Astrocyte (in vitro differentiated cells and primary cell): ENCODE measurements around the gene DCUN1D4. TPM values are rescaled to one million over a fixed set of nuclear protein-coding genes. Genes with fewer than 3 reads are reported as not detected.

Experiments
- DNase-seq: peaks from one replicate; pipeline ENCODE4 v3.0.0-alpha.2; 2010; ENCODE audit warnings: low read depth
- FAIRE-seq: peaks from 2 replicates; lab custom pipeline; 2011; peaks lifted over from hg19 to GRCh38; lab: Jason Lieb, UNC
- H2AFZ ChIP-seq: 2 replicates; pipeline ENCODE4 v1.6.0; 2012; ENCODE audit warnings: low read depth, low read length, inconsistent platforms
- H3K27ac ChIP-seq: 2 replicates; pipeline ENCODE4 v1.5.1; 2011; ENCODE audit warnings: low read depth, low read length, inconsistent platforms
- H3K27me3 ChIP-seq: 2 replicates; pipeline ENCODE4 v1.6.0; 2011; ENCODE audit warnings: low read length, inconsistent platforms; ENCODE audit not compliant: insufficient read depth
- H3K36me3 ChIP-seq: 2 replicates; pipeline ENCODE4 v1.5.1; 2011; ENCODE audit warnings: low read length, inconsistent platforms; ENCODE audit not compliant: insufficient read depth
- H3K4me1 ChIP-seq: 2 replicates; pipeline ENCODE4 v1.5.1; 2011; ENCODE audit warnings: low read length, inconsistent platforms; ENCODE audit not compliant: insufficient read depth
- H3K4me2 ChIP-seq: 2 replicates; pipeline ENCODE4 v1.6.0; 2012; ENCODE audit warnings: low read length, inconsistent platforms
- H3K4me3 ChIP-seq: 2 replicates; pipeline ENCODE4 v1.5.1; 2011; ENCODE audit warnings: low read depth, mild to moderate bottlenecking, low read length, inconsistent platforms; ENCODE audit not compliant: insufficient read depth
- H3K79me2 ChIP-seq: 2 replicates; pipeline ENCODE4 v1.6.0; 2012; ENCODE audit warnings: mild to moderate bottlenecking, low read length, inconsistent platforms; ENCODE audit not compliant: insufficient read depth
- H3K9ac ChIP-seq: 2 replicates; pipeline ENCODE4 v1.6.0; 2012; ENCODE audit warnings: mild to moderate bottlenecking, low read length, inconsistent platforms
- H3K9me3 ChIP-seq: 2 replicates; pipeline ENCODE4 v1.5.1; 2012; ENCODE audit warnings: low read depth, mild to moderate bottlenecking, low read length, inconsistent platforms; ENCODE audit not compliant: insufficient read depth
- H4K20me1 ChIP-seq: 2 replicates; pipeline ENCODE4 v1.6.0; 2012; ENCODE audit warnings: low read length, inconsistent platforms; ENCODE audit not compliant: insufficient read depth
- H3K27ac Mint-ChIP-seq: one replicate; pipeline ENCODE4 v1.8.0; 2021; ENCODE audit warnings: mild to moderate bottlenecking, mixed read lengths; ENCODE audit not compliant: unreplicated experiment
- H3K27me3 Mint-ChIP-seq: one replicate; pipeline ENCODE4 v1.8.0; 2021; ENCODE audit warnings: low read depth, mixed read lengths; ENCODE audit not compliant: unreplicated experiment
- H3K36me3 Mint-ChIP-seq: one replicate; pipeline ENCODE4 v1.8.0; 2021; ENCODE audit warnings: low read depth, mixed read lengths; ENCODE audit not compliant: unreplicated experiment
- H3K4me1 Mint-ChIP-seq: one replicate; pipeline ENCODE4 v1.8.0; 2021; ENCODE audit warnings: low read depth, mixed read lengths; ENCODE audit not compliant: unreplicated experiment
- H3K4me3 Mint-ChIP-seq: one replicate; pipeline ENCODE4 v1.8.0; 2021; ENCODE audit warnings: mild to moderate bottlenecking, moderate library complexity, mixed read lengths; ENCODE audit not compliant: unreplicated experiment
- H3K9me3 Mint-ChIP-seq: one replicate; pipeline ENCODE4 v1.8.0; 2021; ENCODE audit warnings: mild to moderate bottlenecking, mixed read lengths; ENCODE audit not compliant: unreplicated experiment
- EZH2 ChIP-seq: IDR thresholded peaks from 2 replicates; pipeline ENCODE4 v1.6.1; 2012; ENCODE audit warnings: mild to moderate bottlenecking, low read length, inconsistent platforms; ENCODE audit not compliant: insufficient read depth
- total RNA-seq: library from RNA; stranded (reverse); gene quantifications from 2 replicates; pipeline ENCODE4 v1.2.1, GENCODE V29; 2021
- TF ChIP-seq, protein P1 (sequence below): IDR thresholded peaks from 2 replicates; pipeline ENCODE4 v1.5.1; 2011; ENCODE audit warnings: low read depth, mild to moderate bottlenecking, inconsistent platforms, low read length, moderate library complexity; ENCODE audit not compliant: insufficient read depth

Gene DCUN1D4
- total RNA-seq, 1 donor from 2014 or later: 59.0 TPM

GRCh38 chr4:51909236-51909703, 66.3 kb downstream of the DCUN1D4 start:
- no peaks in the 10 kb centered on the region for H3K9me3 Mint-ChIP-seq
- DNase-seq: no peak
- H3K79me2 ChIP-seq: no peaks in the 10 kb centered on the region
- no peak for FAIRE-seq
- H3K36me3 ChIP-seq: peaks cover 37% of the 10 kb centered on the region
- no peak overlapping the region for H3K27ac Mint-ChIP-seq
- no peaks in the 10 kb centered on the region for H3K27me3 Mint-ChIP-seq
- no peaks in the 10 kb centered on the region for H3K4me1 ChIP-seq
- no peak overlapping the region for H3K27ac ChIP-seq
- H3K4me3 ChIP-seq: no peak overlapping the region
- H3K4me1 Mint-ChIP-seq: peaks cover 2% of the 10 kb centered on the region
- no peaks in the 10 kb centered on the region for H4K20me1 ChIP-seq
- no peak overlapping the region for H3K9ac ChIP-seq
- H2AFZ ChIP-seq: no peak overlapping the region
- no peak overlapping the region for H3K4me2 ChIP-seq
- no peaks in the 10 kb centered on the region for H3K9me3 ChIP-seq
- peaks cover 10% of the 10 kb centered on the region for H3K36me3 Mint-ChIP-seq
- no peak overlapping the region for H3K4me3 Mint-ChIP-seq
- TF ChIP-seq, protein P1, sequence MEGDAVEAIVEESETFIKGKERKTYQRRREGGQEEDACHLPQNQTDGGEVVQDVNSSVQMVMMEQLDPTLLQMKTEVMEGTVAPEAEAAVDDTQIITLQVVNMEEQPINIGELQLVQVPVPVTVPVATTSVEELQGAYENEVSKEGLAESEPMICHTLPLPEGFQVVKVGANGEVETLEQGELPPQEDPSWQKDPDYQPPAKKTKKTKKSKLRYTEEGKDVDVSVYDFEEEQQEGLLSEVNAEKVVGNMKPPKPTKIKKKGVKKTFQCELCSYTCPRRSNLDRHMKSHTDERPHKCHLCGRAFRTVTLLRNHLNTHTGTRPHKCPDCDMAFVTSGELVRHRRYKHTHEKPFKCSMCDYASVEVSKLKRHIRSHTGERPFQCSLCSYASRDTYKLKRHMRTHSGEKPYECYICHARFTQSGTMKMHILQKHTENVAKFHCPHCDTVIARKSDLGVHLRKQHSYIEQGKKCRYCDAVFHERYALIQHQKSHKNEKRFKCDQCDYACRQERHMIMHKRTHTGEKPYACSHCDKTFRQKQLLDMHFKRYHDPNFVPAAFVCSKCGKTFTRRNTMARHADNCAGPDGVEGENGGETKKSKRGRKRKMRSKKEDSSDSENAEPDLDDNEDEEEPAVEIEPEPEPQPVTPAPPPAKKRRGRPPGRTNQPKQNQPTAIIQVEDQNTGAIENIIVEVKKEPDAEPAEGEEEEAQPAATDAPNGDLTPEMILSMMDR: no peak
- no peak for TF ChIP-seq EZH2
- no peaks in the 10 kb centered on the region for H3K27me3 ChIP-seq

DNA sequence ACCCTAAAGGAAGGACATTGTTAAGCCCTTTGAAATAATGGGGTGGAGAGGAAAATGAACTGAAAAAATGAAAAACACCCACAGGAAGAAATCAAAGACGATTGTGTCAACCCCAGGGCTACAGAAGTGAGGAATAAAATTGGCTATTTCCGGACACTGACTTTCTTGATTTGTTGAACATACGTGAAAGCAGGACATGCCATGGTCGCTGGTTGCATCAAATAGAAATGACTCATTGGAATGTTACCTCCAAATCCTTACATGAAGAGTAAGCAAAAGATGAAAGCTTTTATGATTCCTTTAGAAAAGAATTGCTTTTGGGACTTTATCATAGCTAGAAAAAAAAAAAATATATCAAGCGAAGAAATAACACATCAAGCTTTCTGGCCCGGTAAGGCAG, 75.3 kb downstream of the DCUN1D4 start:
- H3K4me3 ChIP-seq: no peak overlapping the region
- H3K9me3 ChIP-seq: no peaks in the 10 kb centered on the region
- no peaks in the 10 kb centered on the region for H3K9me3 Mint-ChIP-seq
- DNase-seq (no peak), FAIRE-seq (no peak)
- H3K79me2 ChIP-seq: no peaks in the 10 kb centered on the region
- no peaks in the 10 kb centered on the region for H3K4me1 ChIP-seq
- no peak overlapping the region for H3K4me3 Mint-ChIP-seq
- no peaks in the 10 kb centered on the region for H3K27me3 Mint-ChIP-seq
- no peak overlapping the region for H3K4me2 ChIP-seq
- no peak overlapping the region for H3K27ac ChIP-seq
- TF ChIP-seq EZH2: no peak
- TF ChIP-seq, protein P1: no peak
- no peak overlapping the region for H2AFZ ChIP-seq
- peaks cover 18% of the 10 kb centered on the region for H3K36me3 Mint-ChIP-seq
- peaks cover 10% of the 10 kb centered on the region for H3K4me1 Mint-ChIP-seq
- no peaks in the 10 kb centered on the region for H3K27me3 ChIP-seq
- peaks cover 21% of the 10 kb centered on the region for H3K36me3 ChIP-seq
- no peak overlapping the region for H3K27ac Mint-ChIP-seq
- H3K9ac ChIP-seq: no peak overlapping the region
- no peaks in the 10 kb centered on the region for H4K20me1 ChIP-seq

DNA sequence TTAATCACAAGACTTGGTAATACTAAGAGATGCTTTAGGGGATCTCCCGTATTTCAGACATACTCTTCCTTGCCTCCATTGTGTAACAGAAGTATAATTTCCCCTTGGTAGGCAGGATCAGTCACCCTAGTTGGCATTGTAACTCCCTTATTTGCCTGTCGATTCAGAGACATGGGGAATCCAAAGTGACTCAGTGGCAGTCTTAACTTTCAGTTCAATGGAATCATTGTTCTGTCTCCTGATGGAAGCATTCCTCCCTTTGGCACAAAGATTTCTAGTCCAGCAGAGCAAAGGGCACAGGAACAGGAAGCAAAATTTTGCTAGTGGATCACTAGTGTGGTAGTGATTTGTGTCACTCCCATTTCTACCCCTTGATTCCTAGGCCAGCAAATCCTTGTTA, 80.4 kb downstream of the DCUN1D4 start:
- H3K27ac Mint-ChIP-seq: no peak overlapping the region
- H3K36me3 ChIP-seq: no peaks in the 10 kb centered on the region

More for the DNA sequence above, 80.4 kb downstream of the DCUN1D4 start:
- TF ChIP-seq, protein P1: no peak
- no peak overlapping the region for H3K9ac ChIP-seq
- Mint-ChIP-seq H3K27me3 (peaks cover 2% of the 10 kb centered on the region), H3K36me3 (no peaks in the 10 kb centered on the region), H3K4me1 (peaks cover 3% of the 10 kb centered on the region), H3K9me3 (no peaks in the 10 kb centered on the region), H3K4me3 (no peak overlapping the region)
- no peak overlapping the region for H2AFZ ChIP-seq
- no peak for FAIRE-seq
- H3K79me2 ChIP-seq: no peaks in the 10 kb centered on the region
- no peaks in the 10 kb centered on the region for H3K4me1 ChIP-seq
- no peak overlapping the region for H3K27ac ChIP-seq
- no peaks in the 10 kb centered on the region for H3K9me3 ChIP-seq
- H3K4me2 ChIP-seq: no peak overlapping the region
- no peak for DNase-seq
- no peaks in the 10 kb centered on the region for H3K27me3 ChIP-seq
- H3K4me3 ChIP-seq: no peak overlapping the region
- no peaks in the 10 kb centered on the region for H4K20me1 ChIP-seq
